MM.1S (cell line): Measurements from ENCODE around the gene GADD45G.

Experiments
- CTCF ChIP-seq: fragments of 300-600 bp; sonication (generic); IDR thresholded peaks from 2 replicates; pipeline ENCODE4 v1.5.1; 2016; ENCODE audit warnings: antibody characterized with exemption, low read length, mixed read lengths
- EZH2 ChIP-seq: fragments of 300-600 bp; sonication (generic); optimal IDR thresholded peaks from 2 replicates; pipeline ENCODE3; 2017; ENCODE audit warnings: low read depth, mild to moderate bottlenecking, antibody characterized with exemption, low read length, mixed read lengths
- EZH2phosphoT487 ChIP-seq: fragments of 300-600 bp; sonication (generic); IDR thresholded peaks from 2 replicates; pipeline ENCODE4 v1.6.1; 2018; ENCODE audit warnings: antibody characterized with exemption, low read length

DNA sequence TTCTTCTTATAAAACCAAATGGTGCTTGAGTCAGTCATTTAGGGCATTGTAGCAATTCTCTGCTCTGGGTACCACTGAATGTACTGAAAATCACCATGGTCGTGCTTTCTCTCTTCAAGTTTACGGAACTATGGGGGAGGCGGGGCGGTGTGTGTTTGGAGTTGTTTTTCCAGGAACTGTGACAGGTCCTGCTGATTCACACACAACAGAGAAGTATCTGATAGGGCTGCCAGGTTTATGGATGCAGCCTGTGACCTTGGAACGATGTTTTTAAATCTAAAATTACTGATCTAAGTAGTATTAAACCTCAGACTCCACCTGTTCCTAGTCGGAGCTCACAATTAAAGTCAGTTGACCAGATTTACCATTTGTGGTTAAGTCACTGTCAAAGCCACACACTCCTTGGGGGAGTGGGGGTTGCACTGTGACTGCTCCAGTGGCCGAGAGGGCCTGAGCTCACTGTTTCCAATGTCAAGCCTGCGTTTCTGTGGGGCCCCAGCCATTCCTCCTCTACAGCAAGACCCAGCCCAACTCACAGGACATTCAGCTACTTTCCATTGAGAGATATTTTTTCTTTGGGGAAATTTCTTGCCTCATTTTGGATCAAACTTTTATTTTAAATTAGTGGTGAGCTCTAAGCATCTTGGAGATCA, 44.4 kb downstream of the GADD45G start:
- TF ChIP-seq CTCF = no peak
- no peak for TF ChIP-seq EZH2
- no peak for TF ChIP-seq EZH2phosphoT487
